Measurements from ENCODE around the gene MCF2L. TPM values are rescaled to one million over a fixed set of nuclear protein-coding genes. Genes with fewer than 3 reads are reported as not detected.

The MCF2L gene
- total and polyA plus RNA-seq, 5 donors = 18.0 to 47.5 (median 33.2) TPM

GRCh38 chr13:112982281-112983041 is 13.4 kb downstream of the MCF2L start:
- intact Hi-C loops (cut with DNase I) = no loop called here
- DNase-seq = peak in 2 of 3 donors; percentile 37 to 49
- no peak for ATAC-seq
- WGBS = 71% methylated on average over 33 of the region's 33 CpGs
- Histone ChIP-seq H3K9me3 (ENCODE audit: control insufficient read depth, low read length) (no peaks in the 10 kb centered on the region), H3K4me3 (ENCODE audit: low read length) (peak overlapping the region; percentile 0), H3K4me1 (ENCODE audit: control insufficient read depth, insufficient read depth, low read length) (no peaks in the 10 kb centered on the region), H3K27me3 (ENCODE audit: control insufficient read depth, insufficient read depth) (no peaks in the 10 kb centered on the region), H3K27ac (ENCODE audit: low read length) (peak overlapping the region; percentile 5)

DNA sequence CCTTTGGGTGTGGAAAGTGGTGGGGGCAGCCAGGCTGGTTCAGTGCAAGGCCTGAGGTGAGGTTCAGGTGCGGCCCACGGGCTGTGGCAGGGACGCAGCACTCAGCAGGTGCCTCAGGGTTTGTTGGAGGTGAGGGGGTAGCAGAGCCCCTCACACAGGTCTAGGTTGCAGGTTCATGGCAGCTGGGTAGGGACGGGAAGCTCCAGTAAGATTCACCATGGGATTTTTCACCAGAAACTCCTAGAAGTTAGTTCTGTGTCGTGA is 14.0 kb downstream of the MCF2L start:
- intact Hi-C loops (cut with DNase I) = no loop called here
- 72% methylated on average over 5 of the region's 5 CpGs for WGBS

DNA sequence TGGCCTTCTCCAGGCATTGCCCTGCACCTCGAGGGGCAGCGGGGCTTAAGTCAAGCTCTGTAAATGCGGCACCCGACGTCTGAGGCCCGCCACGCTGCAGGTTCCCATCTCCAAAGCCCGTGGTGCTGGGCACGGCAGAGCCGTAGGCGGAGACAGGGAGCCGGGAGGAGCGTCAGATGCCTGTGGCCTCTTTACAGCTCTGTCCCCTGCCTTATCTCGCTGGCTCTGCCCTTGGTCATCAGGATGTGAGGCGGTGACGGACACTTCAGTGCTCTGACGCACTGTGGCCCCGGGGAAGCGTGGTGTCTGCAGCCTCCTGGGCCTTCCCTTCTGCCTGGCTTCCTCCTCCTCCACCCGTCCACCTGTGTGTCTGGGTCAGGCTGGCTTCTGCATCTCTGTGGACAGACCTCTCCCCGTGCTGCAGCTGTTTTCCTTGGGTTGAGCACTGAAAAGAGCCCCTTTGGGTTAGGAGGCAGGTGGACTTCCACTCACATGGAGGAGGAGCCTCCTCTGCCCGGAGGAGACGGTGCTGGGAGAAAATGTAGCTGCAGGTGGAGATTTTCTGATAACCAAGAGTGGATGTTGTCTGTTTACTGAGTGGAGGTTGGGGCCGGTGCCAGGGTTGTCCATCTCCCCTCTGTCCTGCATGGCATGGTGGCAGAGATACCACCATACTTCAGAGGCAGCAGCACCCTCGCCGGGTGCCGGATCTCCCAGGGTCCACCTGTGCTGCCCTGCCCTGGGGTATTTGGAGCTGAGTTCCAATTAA is 14.6 kb downstream of the MCF2L start:
- Histone ChIP-seq H3K4me1 (ENCODE audit: control insufficient read depth, insufficient read depth, low read length) (no peaks in the 10 kb centered on the region), H3K27me3 (ENCODE audit: control insufficient read depth, insufficient read depth) (no peaks in the 10 kb centered on the region), H3K9me3 (ENCODE audit: control insufficient read depth, low read length) (no peaks in the 10 kb centered on the region), H3K4me3 (ENCODE audit: low read length) (no peak overlapping the region), H3K27ac (ENCODE audit: low read length) (peak overlapping the region; percentile 7)
- intact Hi-C loops (cut with DNase I) = no loop called here
- 40% methylated on average over 27 of the region's 27 CpGs for WGBS
- DNase-seq = peak; percentile 63 to 75 (median 70)
- ATAC-seq = peak; percentile 66 to 73

More for the DNA sequence above, 14.0 kb downstream of the MCF2L start:
- peak overlapping the region; percentile 4 for H3K27ac ChIP-seq (ENCODE audit: low read length)
- DNase-seq (no peak), ATAC-seq (no peak)
- no peaks in the 10 kb centered on the region for H3K27me3 ChIP-seq (ENCODE audit: control insufficient read depth, insufficient read depth)
- H3K4me1 ChIP-seq (ENCODE audit: control insufficient read depth, insufficient read depth, low read length) = no peaks in the 10 kb centered on the region
- H3K9me3 ChIP-seq (ENCODE audit: control insufficient read depth, low read length) = no peaks in the 10 kb centered on the region
- no peak overlapping the region for H3K4me3 ChIP-seq (ENCODE audit: low read length)

DNA sequence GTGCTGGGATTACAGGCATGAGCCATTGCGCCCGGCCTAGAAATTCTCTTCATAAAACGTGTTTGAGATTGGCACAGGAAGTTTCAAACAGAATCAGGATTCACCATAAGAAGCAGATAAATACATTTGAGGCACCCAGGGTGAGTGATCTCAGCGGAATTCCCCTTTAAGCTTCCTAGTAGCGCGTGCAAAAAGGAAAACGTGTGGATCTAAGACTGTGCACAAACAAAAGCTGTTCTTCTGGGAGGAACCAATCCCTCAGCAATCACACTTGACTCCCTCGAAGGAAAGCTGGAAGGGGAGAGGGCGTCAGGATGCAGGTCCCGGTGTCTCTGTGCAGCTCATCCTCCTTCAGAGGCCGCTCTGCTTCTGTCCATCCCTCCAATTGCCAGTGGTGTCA is 15.5 kb downstream of the MCF2L start:
- no peak for ATAC-seq
- intact Hi-C loops (cut with DNase I) = no loop called here
- Histone ChIP-seq H3K4me3 (ENCODE audit: low read length) (no peak overlapping the region), H3K27ac (ENCODE audit: low read length) (no peak overlapping the region), H3K9me3 (ENCODE audit: control insufficient read depth, low read length) (no peaks in the 10 kb centered on the region), H3K4me1 (ENCODE audit: control insufficient read depth, insufficient read depth, low read length) (no peaks in the 10 kb centered on the region), H3K27me3 (ENCODE audit: control insufficient read depth, insufficient read depth) (no peaks in the 10 kb centered on the region)
- WGBS = 69% methylated on average over 11 of the region's 11 CpGs
- no peak for DNase-seq

DNA sequence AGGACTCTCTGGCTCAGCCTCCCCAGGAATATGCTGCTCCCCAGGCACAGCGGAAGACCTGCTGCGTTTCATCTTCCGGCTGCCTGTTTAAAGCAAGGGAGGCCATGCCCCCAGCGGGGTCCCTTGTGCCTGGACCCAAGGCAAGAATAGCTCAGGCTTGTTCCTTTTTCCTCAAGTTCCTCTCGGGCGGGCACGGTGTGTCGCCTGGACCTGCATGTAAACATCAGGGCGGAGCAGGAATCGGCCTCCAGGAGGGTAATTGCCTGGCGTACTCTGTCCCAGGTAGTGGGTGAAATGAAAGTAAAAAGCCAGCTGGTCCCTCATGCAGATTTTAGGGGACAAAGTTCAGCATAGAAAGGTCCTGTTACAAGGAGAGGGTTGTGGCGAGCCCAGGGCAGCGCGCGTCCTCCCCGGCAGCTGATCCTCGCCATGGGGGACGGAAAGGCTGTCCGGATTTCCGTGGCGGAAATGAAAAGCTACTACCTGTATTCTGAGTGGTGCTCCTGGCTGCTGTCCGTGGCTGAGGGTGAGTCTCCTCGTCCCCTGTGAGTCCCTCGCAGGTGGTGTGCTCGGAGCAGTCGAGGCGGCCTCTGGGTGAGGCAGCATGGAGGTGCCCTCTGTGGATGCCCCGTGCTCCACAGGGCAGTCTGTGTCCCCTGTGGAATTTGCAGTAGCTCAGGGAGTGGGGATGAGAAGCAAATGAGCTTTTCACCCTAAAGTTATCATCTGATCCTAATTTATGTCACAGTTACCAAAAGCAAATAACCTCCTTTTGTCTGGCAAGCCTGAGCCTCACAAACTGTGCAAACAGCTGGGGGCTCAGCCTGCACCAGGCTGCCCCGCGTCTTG is 16.2 kb downstream of the MCF2L start:
- Histone ChIP-seq H3K27me3 (ENCODE audit: control insufficient read depth, insufficient read depth) (no peaks in the 10 kb centered on the region), H3K4me1 (ENCODE audit: control insufficient read depth, insufficient read depth, low read length) (no peaks in the 10 kb centered on the region), H3K27ac (ENCODE audit: low read length) (no peak overlapping the region), H3K4me3 (ENCODE audit: low read length) (no peak overlapping the region), H3K9me3 (ENCODE audit: control insufficient read depth, low read length) (no peaks in the 10 kb centered on the region)
- DNase-seq = peak in 2 of 3 donors; percentile 24 to 39
- intact Hi-C loops (cut with DNase I) = no loop called here
- WGBS = 70% methylated on average over 30 of the region's 30 CpGs
- ATAC-seq = peak in 1 of 2 donors; percentile 2

DNA sequence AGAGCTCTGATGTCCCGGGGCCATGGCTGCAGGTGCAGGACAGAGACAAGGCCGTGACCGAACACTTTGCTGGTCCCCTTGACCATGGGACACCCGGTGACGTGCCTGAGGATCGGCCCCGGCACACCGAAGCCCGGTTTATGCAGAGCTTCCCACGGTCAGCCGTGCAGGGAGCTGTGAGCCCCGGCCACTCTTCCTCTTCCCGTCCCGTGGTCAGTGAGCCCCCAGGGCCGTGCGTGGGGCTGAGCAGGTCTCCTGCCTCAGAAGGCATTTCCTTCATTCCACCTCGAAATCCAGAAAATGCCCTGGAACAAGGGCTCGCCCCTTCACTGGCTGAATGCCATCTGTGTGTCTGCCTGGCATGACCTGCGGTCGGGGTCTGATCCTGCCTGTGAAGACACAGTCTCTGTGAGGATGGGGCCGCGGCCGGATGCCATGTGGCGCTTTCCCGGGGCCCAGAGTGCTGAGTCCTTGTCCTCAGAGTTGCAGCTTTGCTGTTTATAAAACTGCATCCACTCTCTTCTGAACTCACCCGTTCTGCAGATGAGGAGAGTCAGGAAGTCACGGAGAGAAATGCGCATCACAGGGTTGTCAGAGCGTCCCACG is 16.9 kb downstream of the MCF2L start:
- Histone ChIP-seq H3K9me3 (ENCODE audit: control insufficient read depth, low read length) (no peaks in the 10 kb centered on the region), H3K27ac (ENCODE audit: low read length) (no peak overlapping the region), H3K4me1 (ENCODE audit: control insufficient read depth, insufficient read depth, low read length) (no peaks in the 10 kb centered on the region), H3K4me3 (ENCODE audit: low read length) (no peak overlapping the region), H3K27me3 (ENCODE audit: control insufficient read depth, insufficient read depth) (no peaks in the 10 kb centered on the region)
- 78% methylated on average over 30 of the region's 30 CpGs for WGBS
- DNase-seq (peak in 2 of 3 donors; percentile 45 to 54), ATAC-seq (no peak)
- intact Hi-C loops (cut with DNase I) = no loop called here

DNA sequence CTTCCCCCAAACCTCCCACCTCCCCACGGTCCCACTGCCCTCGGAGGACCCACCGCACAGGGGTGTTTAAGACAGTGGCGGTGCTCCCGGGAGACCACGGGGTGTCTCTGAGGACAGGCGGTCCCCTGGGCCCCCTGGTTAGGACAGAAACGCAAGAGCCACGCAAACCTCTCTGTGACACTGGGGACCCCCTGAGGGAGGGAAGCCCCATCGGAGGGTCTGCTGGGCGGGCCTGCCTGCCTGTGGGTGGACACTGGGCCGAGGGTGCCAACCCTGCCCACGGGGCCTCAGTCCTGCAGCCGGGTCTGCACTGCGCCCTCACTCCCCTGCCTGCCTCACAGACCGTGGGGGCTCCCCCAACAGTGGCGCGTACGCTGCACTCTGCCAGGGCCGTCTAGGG is 17.5 kb downstream of the MCF2L start:
- no peaks in the 10 kb centered on the region for H3K9me3 ChIP-seq (ENCODE audit: control insufficient read depth, low read length)
- DNase-seq (peak in 2 of 3 donors; percentile 47 to 50), ATAC-seq (no peak)
- no peak overlapping the region for H3K27ac ChIP-seq (ENCODE audit: low read length)
- H3K4me1 ChIP-seq (ENCODE audit: control insufficient read depth, insufficient read depth, low read length) = no peaks in the 10 kb centered on the region
- H3K4me3 ChIP-seq (ENCODE audit: low read length) = no peak overlapping the region
- WGBS = 84% methylated on average over 20 of the region's 20 CpGs
- no peaks in the 10 kb centered on the region for H3K27me3 ChIP-seq (ENCODE audit: control insufficient read depth, insufficient read depth)
- intact Hi-C loops (cut with DNase I) = no loop called here

- Histone ChIP-seq H3K9me3 (ENCODE audit: control insufficient read depth, low read length) (no peaks in the 10 kb centered on the region), H3K4me3 (ENCODE audit: low read length) (no peak overlapping the region), H3K27ac (ENCODE audit: low read length) (no peak overlapping the region), H3K27me3 (ENCODE audit: control insufficient read depth, insufficient read depth) (no peaks in the 10 kb centered on the region), H3K4me1 (ENCODE audit: control insufficient read depth, insufficient read depth, low read length) (no peaks in the 10 kb centered on the region)
- DNase-seq (peak in 2 of 3 donors; percentile 16 to 27), ATAC-seq (no peak)
- WGBS = 68% methylated on average over 29 of the region's 29 CpGs
- intact Hi-C loops (cut with DNase I) = no loop called here
Observed at GRCh38 chr13:112986946-112987681, 18.1 kb downstream of the MCF2L start.

GRCh38 chr13:112987682-112988024 is 18.6 kb downstream of the MCF2L start:
- H3K9me3 ChIP-seq (ENCODE audit: control insufficient read depth, low read length) = no peaks in the 10 kb centered on the region
- no peak overlapping the region for H3K27ac ChIP-seq (ENCODE audit: low read length)
- no peaks in the 10 kb centered on the region for H3K27me3 ChIP-seq (ENCODE audit: control insufficient read depth, insufficient read depth)
- no peaks in the 10 kb centered on the region for H3K4me1 ChIP-seq (ENCODE audit: control insufficient read depth, insufficient read depth, low read length)
- WGBS = 72% methylated on average over 7 of the region's 7 CpGs
- intact Hi-C loops (cut with DNase I) = no loop called here
- DNase-seq (peak in 1 of 3 donors; percentile 49), ATAC-seq (peak in 1 of 2 donors; percentile 61)
- H3K4me3 ChIP-seq (ENCODE audit: low read length) = no peak overlapping the region

- peak in 1 of 3 donors; percentile 13 for DNase-seq
- ATAC-seq = no peak
- H3K27me3 ChIP-seq (ENCODE audit: control insufficient read depth, insufficient read depth) = no peaks in the 10 kb centered on the region
- no peak overlapping the region for H3K27ac ChIP-seq (ENCODE audit: low read length)
- no peaks in the 10 kb centered on the region for H3K4me1 ChIP-seq (ENCODE audit: control insufficient read depth, insufficient read depth, low read length)
- intact Hi-C loops (cut with DNase I) = no loop called here
- no peak overlapping the region for H3K4me3 ChIP-seq (ENCODE audit: low read length)
- WGBS = 51% methylated on average over 8 of the region's 8 CpGs
- no peaks in the 10 kb centered on the region for H3K9me3 ChIP-seq (ENCODE audit: control insufficient read depth, low read length)
Observed at GRCh38 chr13:112990783-112991182, 21.8 kb downstream of the MCF2L start.

Measured in right cardiac atrium (tissue), 5 donors.